CD14-positive monocyte (primary cell): ENCODE results near the gene RALGDS. TPM values are rescaled to one million over a fixed set of nuclear protein-coding genes. Genes with fewer than 3 reads are reported as not detected.

ENCODE experiments used
- DNase-seq, 3 donors: peaks; one replicate each; pipeline ENCODE4 v3.0.0-alpha.2; 2011 to 2022
- H2AFZ ChIP-seq: 2 replicates; pipeline ENCODE4 v1.6.0; 2012; ENCODE audit warnings: mild to moderate bottlenecking, low read depth, low read length, inconsistent platforms; ENCODE audit not compliant: insufficient read depth, poor library complexity, severe bottlenecking
- H3K27ac ChIP-seq, 2 donors: 1 replicate in 1 of 2; 2 replicates in 1 of 2; pipeline ENCODE4 v1.5.1; 2012 to 2013; ENCODE audit warnings: low read length in 2 of 2, control low read depth in 1 of 2, inconsistent platforms in 1 of 2, low read depth in 1 of 2, mild to moderate bottlenecking in 1 of 2
- H3K27me3 ChIP-seq, 2 donors: one replicate each; pipeline versions ENCODE4 v1.6.0 to v1.6.1; 2011 to 2013; ENCODE audit warnings: low read length in 2 of 2; ENCODE audit not compliant: control insufficient read depth in 2 of 2, insufficient read depth in 2 of 2
- H3K36me3 ChIP-seq, 2 donors: replicated peaks in 1 of 2; 1 replicate in 1 of 2; 2 replicates in 1 of 2; pipeline versions ENCODE4 v1.5.1 to v1.6.1; 2012 to 2013; ENCODE audit warnings: low read length in 2 of 2, control low read depth in 1 of 2, inconsistent platforms in 1 of 2, mild to moderate bottlenecking in 1 of 2; ENCODE audit not compliant: insufficient read depth in 2 of 2, control insufficient read depth in 1 of 2
- H3K4me1 ChIP-seq, 2 donors: 1 replicate in 1 of 2; 2 replicates in 1 of 2; pipeline versions ENCODE4 v1.5.1 to v1.6.1; 2012 to 2013; ENCODE audit warnings: low read length in 2 of 2, control low read depth in 1 of 2, inconsistent platforms in 1 of 2, mild to moderate bottlenecking in 1 of 2, moderate library complexity in 1 of 2; ENCODE audit not compliant: insufficient read depth in 2 of 2, control insufficient read depth in 1 of 2
- H3K4me2 ChIP-seq: replicated peaks from 2 replicates; pipeline ENCODE3; 2012; ENCODE audit warnings: low read length, moderate library complexity, mild to moderate bottlenecking; ENCODE audit not compliant: poor library complexity, severe bottlenecking; ENCODE audit errors: extremely low read depth
- H3K4me3 ChIP-seq, 3 experiments: fragments of 200-600 bp in 1 of 3; sonication (generic) in 1 of 3; replicated peaks in 1 of 3; 1 replicate in 2 of 3; 2 replicates in 1 of 3; pipeline ENCODE4 v1.5.1; 2011 to 2013; ENCODE audit warnings: low read length in 3 of 3, mild to moderate bottlenecking in 3 of 3, control low read depth in 2 of 3, low read depth in 2 of 3, inconsistent platforms in 1 of 3, moderate library complexity in 1 of 3
- H3K79me2 ChIP-seq: 2 replicates; pipeline ENCODE4 v1.6.0; 2012; ENCODE audit warnings: mild to moderate bottlenecking, control low read depth, inconsistent platforms, low read length, moderate library complexity; ENCODE audit not compliant: insufficient read depth
- H3K9ac ChIP-seq: 2 replicates; pipeline ENCODE4 v1.6.0; 2017; ENCODE audit warnings: low read length, mild to moderate bottlenecking; ENCODE audit not compliant: insufficient read depth, poor library complexity, severe bottlenecking
- H3K9me3 ChIP-seq, 2 donors: replicated peaks in 1 of 2; 1 replicate in 1 of 2; 2 replicates in 1 of 2; pipeline versions ENCODE4 v1.5.1 to v1.6.1; 2012 to 2013; ENCODE audit warnings: low read length in 2 of 2, control low read depth in 1 of 2; ENCODE audit not compliant: control insufficient read depth in 1 of 2, insufficient read depth in 1 of 2
- H4K20me1 ChIP-seq: 2 replicates; pipeline ENCODE4 v1.6.0; 2012; ENCODE audit warnings: mild to moderate bottlenecking, low read length, control low read depth, moderate library complexity; ENCODE audit not compliant: insufficient read depth
- H3K27ac Mint-ChIP-seq, 7 donors: one replicate each; pipeline ENCODE4 v1.8.0; 2020; ENCODE audit warnings: mild to moderate bottlenecking in 7 of 7, mixed read lengths in 7 of 7, moderate library complexity in 6 of 7, inconsistent platforms in 2 of 7
- H3K27me3 Mint-ChIP-seq, 3 donors: one replicate each; pipeline ENCODE4 v1.8.0; 2021 to 2022; ENCODE audit warnings: low read depth in 3 of 3, mild to moderate bottlenecking in 3 of 3, mixed read lengths in 3 of 3, moderate library complexity in 3 of 3, inconsistent platforms in 1 of 3
- H3K36me3 Mint-ChIP-seq, 2 donors: one replicate each; pipeline ENCODE4 v1.8.0; 2020; ENCODE audit warnings: mixed read lengths in 2 of 2, inconsistent platforms in 1 of 2, mild to moderate bottlenecking in 1 of 2
- H3K4me1 Mint-ChIP-seq: one replicate; pipeline ENCODE4 v1.8.0; 2020; ENCODE audit warnings: mild to moderate bottlenecking, mixed read lengths
- H3K4me3 Mint-ChIP-seq, 2 donors: one replicate each; pipeline ENCODE4 v1.8.0; 2020; ENCODE audit warnings: mild to moderate bottlenecking in 2 of 2, mixed read lengths in 2 of 2, moderate library complexity in 1 of 2
- H3K9me3 Mint-ChIP-seq, 7 donors: one replicate each; pipeline ENCODE4 v1.8.0; 2020 to 2022; ENCODE audit warnings: mixed read lengths in 7 of 7, mild to moderate bottlenecking in 6 of 7, moderate library complexity in 6 of 7, inconsistent platforms in 2 of 7
- CTCF ChIP-seq: fragments of 200-600 bp; IDR thresholded peaks from one replicate; pipeline ENCODE4 v1.8.0; 2022; ENCODE audit warnings: antibody characterized with exemption, mild to moderate bottlenecking
- WGBS: methylation state at CpG from one replicate; pipeline ENCODE4 v1.1.5; 2013; ENCODE audit warnings: missing lambda C conversion rate; ENCODE audit not compliant: insufficient coverage; 5-methylcytosine and 5-hydroxymethylcytosine counted together
- intact Hi-C, 2 donors: fragments of 100-400 bp; cut with micrococcal nuclease; formaldehyde crosslinking; loops; one replicate each; pipeline versions ENCODE4 v1.15.0 to v1.15.1; 2023
- polyA plus RNA-seq, 3 donors: library from polyadenylated mRNA; depleted of rRNA in 1 of 3; unstranded in 2 of 3; stranded (reverse) in 1 of 3; fragments of 300-500 nt in 2 of 3; fragments of >200 nt in 1 of 3; fragmentation: Illumina TruSeq in 2 of 3; gene quantifications; 1 replicate in 2 of 3; 2 replicates in 1 of 3; pipeline ENCODE4 v1.2.3, GENCODE V29; 2012 to 2021

The RALGDS gene
- polyA plus RNA-seq, 3 donors, result 3.5 to 63.8 (median 4.2) TPM

- no peak for DNase-seq
- H3K9me3 Mint-ChIP-seq, result no peaks in the 10 kb centered on the region
- H3K9me3 ChIP-seq, result no peaks in the 10 kb centered on the region
- H3K36me3 Mint-ChIP-seq, result peaks cover 6 to 8% of the 10 kb centered on the region in 2 donors
- no peak overlapping the region for H3K4me2 ChIP-seq
- H3K79me2 ChIP-seq, result peaks cover 3% of the 10 kb centered on the region
- 87% methylated on average over 14 of the region's 16 CpGs for WGBS
- no peak overlapping the region for H3K27ac ChIP-seq
- H3K9ac ChIP-seq, result no peak overlapping the region
- no peaks in the 10 kb centered on the region for H3K27me3 ChIP-seq
- H3K4me3 Mint-ChIP-seq, result peak overlapping the region in 1 of 2 donors; percentile 20
- H3K4me3 ChIP-seq, result no peak overlapping the region
- intact Hi-C loops, result no loop called here
- peaks cover 10 to 20% of the 10 kb centered on the region in 2 donors for H3K4me1 ChIP-seq
- peaks cover 0 to 7% (median 2%) of the 10 kb centered on the region in 3 donors for H3K27me3 Mint-ChIP-seq
- peaks cover 30% of the 10 kb centered on the region for H3K4me1 Mint-ChIP-seq
- no peak overlapping the region for H2AFZ ChIP-seq
- peaks cover 24% of the 10 kb centered on the region for H4K20me1 ChIP-seq
- H3K27ac Mint-ChIP-seq, result peak overlapping the region in 6 of 7 donors; percentile 5 to 84 (median 34)
- no peak for TF ChIP-seq CTCF
- no peaks in the 10 kb centered on the region for H3K36me3 ChIP-seq
These were observed 11.1 kb upstream of the RALGDS start for GRCh38 chr9:133132174-133132573.

- peaks cover 24% of the 10 kb centered on the region for H4K20me1 ChIP-seq
- intact Hi-C loops, result no loop called here
These were observed 10.5 kb upstream of the RALGDS start for GRCh38 chr9:133131506-133131905.

More at GRCh38 chr9:133131506-133131905, 10.5 kb upstream of the RALGDS start:
- H3K27me3 Mint-ChIP-seq, result peaks cover 0 to 5% (median 2%) of the 10 kb centered on the region in 3 donors
- H3K9me3 ChIP-seq, result no peaks in the 10 kb centered on the region
- no peak for TF ChIP-seq CTCF
- no peak overlapping the region for H3K4me3 Mint-ChIP-seq
- H3K4me1 Mint-ChIP-seq, result peaks cover 35% of the 10 kb centered on the region
- H3K4me1 ChIP-seq, result peaks cover 12 to 24% of the 10 kb centered on the region in 2 donors
- DNase-seq, result no peak
- no peak overlapping the region for H2AFZ ChIP-seq
- H3K9ac ChIP-seq, result no peak overlapping the region
- peaks cover 6 to 8% of the 10 kb centered on the region in 2 donors for H3K36me3 Mint-ChIP-seq
- no peak overlapping the region for H3K4me3 ChIP-seq
- no peaks in the 10 kb centered on the region for H3K27me3 ChIP-seq
- H3K4me2 ChIP-seq, result no peak overlapping the region
- 89% methylated on average over 5 of the region's 5 CpGs for WGBS
- no peak overlapping the region for H3K27ac ChIP-seq
- H3K27ac Mint-ChIP-seq, result peak overlapping the region in 4 of 7 donors; percentile 3 to 84 (median 62)
- H3K9me3 Mint-ChIP-seq, result no peaks in the 10 kb centered on the region
- H3K36me3 ChIP-seq, result no peaks in the 10 kb centered on the region
- peaks cover 3% of the 10 kb centered on the region for H3K79me2 ChIP-seq
